GM18526 (cell line): Measurements from ENCODE around the gene BBIP1.

Source experiments
- POLR2A ChIP-seq: IDR thresholded peaks from 3 replicates; pipeline ENCODE4 v1.6.1; 2011; ENCODE audit not compliant: insufficient read length; ENCODE audit errors: extremely low read depth

BBIP1 gene

DNA sequence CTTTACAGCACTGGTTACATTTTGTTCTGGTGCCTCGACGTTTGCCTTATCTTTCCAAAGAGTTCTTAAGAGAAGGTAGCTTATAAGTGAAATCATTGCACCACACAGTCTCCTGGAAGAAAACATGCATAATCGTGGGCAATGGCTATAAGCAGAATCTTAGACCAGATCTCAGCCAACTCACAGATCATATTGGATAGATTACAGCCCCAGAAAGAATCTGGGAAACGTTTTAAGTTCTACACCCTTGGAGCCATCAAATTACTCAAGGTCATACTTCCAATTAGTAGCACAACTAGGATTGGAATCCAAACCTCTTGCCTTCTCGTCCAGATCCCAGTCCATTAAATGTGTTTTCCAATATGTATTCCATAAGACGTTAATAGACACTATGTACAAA lies 56.0 kb downstream of the BBIP1 start:
- no peak for TF ChIP-seq POLR2A

DNA sequence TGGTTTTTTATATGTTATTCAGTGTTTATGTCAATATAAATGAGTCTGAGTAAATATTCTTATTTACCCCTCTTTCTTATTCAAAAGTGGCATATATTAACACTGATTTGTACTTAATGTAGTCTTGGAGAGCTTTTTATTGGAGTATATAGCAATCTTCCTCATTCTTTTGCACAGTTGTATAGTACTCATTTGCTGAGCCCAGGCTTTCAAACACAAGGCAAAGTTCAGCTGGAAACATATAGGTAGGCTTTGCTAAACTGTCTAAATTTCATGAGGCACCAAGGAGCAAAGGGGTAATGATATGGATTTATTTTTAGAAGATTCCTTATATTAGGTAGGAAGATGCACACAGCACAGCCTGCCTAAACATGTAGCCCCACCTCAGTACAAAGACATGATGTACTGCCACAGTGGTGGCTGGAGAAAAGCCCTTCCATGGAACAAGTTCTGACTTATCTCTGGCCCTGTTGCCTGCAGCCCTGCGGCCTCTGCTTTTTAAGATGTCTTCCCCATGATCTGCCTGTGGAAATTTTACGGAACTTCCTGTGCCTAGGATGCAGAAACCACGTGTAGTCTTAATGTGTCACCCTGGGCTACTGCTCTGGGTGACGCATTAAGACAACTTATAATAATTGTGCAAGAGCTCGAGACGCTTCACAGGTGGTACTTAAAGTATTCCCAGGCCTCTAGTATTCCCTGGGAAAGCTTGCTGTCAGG lies 56.9 kb downstream of the BBIP1 start:
- TF ChIP-seq POLR2A: no peak

DNA sequence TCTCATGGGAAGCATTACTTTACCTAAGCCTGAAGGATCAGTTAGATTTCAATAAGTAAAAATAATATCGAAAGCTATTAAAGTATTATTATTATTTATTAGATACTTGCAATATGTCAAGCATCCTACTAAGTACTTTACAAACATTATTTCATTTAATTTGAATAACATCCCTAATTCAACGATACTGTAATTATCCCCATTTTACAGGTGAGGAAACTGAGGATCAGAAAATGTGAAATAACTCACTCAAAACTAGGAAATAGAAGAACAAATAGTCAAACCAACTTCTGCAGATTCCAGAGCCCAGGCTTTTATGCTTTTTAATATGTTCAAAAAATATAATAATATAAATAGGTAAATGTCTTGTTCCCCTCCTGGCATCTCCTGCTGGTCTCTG lies 57.5 kb downstream of the BBIP1 start:
- no peak for TF ChIP-seq POLR2A

DNA sequence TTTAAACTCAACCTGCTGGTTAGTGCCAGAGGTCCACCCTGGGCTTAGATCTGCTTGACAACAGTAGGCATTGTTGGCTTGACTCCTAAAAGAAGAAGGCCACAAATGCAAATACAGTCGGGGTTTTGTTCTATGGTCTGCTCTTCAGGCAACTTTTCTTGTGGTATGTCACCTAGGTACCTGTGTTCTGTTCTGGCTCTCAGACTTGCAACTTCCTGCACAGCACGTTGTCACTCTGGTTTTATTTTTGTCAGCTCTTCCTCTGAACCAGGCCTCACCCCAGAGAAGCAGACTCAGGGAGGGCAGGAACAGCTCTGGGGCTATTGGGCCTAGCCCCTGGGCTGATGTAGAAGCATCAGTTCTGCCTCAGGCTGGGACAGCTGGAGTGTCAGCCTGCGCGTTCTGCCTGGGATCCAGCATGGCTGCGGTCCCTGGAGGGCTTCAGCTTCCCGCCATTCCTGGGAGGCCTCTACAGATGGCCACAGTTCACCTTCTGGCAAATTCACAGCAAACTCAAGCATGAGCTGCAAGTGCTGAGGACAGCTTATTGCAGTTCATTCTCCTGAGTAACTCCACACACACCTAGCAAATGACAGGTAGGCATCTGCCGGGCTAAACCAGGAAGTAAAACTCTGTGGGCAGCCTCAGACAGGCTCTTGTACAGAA lies 58.3 kb downstream of the BBIP1 start:
- no peak for TF ChIP-seq POLR2A

DNA sequence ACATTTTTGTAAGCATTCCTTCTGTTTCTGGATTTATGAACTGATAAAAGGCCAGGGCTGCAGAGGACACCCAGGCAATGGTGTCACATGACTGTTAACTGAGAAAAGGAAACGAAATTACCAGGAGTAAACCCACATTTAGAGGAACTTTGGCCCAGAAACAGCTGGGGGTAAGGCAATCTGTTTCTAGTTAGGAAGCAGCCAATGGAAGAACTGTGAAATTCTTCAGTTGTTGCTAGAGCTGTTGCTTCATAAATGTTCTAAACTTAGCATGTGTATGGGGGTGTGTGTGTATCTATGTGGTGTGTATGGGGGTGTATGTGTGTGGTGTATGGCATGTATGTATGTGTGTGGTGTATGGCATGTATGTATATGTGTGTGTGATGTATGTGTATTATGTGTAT lies 59.0 kb downstream of the BBIP1 start:
- no peak for TF ChIP-seq POLR2A

DNA sequence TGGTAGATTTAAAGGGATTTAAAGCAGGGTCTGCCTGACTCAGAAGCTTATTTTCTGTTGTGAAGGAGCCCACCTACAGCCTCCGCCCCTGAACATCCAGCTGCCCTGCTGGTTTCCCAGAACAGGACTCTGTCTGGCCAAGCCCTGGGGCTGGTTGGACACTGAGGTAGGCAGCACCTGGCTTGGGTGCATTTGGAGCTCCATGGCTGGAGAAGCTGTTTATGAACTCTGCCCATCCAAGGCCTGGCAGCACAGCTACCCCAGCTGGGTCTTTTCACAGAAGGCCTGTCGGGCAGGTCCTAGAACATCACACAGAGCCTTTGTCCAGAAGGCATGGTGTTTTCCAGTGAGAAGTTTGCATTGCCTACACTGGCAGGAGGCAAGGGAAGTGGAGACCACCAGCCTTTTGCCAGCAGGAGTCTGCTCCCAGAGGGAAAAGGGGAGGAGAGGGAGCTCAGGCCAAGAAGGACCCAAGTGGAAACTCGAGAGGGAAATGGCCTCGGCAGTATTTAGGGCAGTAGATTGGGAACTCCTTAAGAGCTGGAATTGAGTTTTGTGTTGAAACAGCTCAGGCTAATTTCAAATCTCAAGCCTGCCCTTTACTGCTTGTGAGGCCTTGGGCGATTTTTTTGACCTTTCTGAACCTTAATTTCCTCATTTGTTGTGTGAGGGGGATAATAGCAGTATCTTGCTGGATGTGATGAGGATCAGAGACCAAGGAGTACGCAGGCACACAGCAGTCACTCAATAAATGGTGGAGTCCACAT lies 59.6 kb downstream of the BBIP1 start:
- TF ChIP-seq POLR2A: no peak

DNA sequence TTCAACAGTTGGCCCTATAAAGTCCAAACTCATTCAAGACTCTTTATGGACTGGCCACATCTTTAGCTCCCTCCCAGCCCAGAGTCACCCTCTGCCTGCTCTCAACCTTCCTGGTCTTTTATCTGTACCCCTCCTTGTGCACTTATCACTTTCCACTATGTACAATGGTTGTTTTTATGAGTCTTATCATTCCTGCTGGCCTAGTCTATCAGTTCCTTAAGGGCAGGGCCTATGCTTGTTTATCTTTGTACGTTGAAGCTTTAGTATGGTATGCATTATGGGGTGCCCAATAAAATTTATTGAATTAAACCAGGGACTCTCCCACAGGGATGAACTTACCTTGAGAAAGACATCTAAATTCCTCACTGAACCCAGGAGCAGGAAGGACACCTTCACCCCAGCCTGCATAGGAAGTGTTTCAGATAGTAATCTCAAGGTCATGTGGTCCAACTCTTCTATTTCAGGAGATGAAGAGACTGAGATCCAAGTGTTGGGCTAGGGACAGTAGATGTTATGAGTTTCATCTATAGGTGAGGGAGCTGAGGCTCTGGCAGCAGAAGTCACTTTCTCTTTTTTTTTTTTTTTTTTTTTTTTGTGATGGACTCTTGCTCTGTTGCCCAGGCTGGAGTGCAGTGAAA lies 60.6 kb downstream of the BBIP1 start:
- no peak for TF ChIP-seq POLR2A

DNA sequence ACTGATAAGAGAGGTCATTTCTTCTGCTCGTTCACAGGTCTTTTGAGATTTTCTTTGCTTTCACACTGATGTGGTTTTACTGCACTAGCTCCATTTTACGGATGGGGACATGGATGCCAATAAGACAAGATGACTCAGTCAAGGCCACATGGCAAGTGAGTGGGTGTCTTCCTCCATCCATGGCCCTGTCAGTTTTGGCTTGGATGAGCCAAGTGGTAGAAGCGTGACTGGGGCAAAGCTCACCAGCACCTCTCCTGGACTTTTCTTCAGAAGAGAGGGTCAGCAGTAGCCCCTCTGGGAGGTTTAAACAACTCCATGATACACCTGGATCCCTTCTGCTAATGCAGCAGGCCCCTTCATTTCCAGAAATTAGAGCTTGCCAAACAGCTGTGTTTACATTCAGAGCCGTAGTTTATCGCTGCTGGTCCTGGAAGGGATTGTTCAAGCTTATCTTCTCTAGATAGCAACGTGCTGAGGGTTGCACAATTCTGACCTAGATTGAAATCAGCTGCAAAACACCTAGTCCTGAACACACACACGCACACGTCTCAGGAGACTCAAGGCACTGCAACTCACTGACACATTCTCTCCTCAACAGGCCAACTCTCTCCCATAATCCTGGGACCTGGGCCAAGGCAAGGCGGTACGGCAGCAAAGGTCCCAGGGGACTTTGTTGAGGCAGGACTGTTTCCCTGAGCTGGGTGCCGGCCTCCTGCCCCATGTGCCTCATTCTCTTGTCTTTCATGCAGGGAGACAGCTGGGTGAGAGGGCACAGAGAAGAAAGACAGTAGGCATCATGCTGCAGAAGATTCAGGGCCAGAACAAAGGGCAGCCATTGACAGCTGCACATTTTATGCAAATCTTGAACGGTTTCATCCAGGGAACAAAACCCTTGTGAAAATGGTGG lies 61.5 kb downstream of the BBIP1 start:
- no peak for TF ChIP-seq POLR2A

DNA sequence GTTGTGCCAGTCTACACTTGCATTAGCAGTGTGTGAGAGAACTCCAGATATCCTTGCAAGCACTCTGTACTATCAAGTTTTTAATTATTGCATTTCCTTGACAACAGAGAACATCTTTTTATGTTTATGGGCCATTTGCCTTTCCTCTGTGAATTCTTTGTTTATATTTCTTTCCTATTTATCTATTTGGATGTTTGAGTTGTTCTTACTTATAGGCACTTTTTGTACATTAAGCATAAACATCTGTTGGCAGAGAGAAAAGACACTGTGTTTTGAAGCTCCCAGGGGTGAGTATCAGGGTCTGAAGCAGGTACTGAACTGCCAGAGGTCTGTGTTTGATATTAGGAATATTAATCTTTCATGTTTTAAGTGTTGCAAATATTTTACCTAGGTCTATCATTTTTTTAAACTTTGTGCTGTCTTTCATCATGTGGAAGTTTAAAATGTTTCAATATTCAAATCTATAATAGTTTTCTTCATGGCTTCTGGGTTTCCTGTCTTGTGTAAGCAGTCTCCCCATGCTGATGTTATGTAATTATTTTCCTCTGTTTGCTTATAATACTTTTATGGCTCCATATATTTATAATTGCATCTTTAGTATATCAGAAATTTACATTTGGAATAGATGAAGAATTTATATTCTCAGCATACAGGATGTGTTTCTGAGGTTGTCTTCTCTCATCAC lies 64.9 kb downstream of the BBIP1 start:
- no peak for TF ChIP-seq POLR2A

DNA sequence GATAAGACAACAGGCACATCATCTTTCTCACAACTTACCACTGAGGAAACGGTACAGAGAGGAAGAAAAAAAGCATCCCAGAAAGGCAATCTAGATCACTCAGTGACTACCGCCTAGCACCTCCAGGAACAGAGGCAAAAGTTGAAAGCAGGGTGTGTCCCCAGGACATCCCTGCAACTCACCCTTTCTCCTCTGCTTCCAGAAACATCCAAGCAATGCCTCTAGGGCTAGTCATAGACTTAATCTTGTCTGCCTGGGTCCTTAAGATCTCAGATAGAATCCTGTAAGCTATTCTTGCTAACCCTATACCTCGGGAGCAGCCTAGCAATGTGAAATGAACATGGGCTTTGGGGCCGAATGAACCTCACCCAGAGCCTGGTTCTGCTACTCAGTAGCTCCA lies 66.0 kb downstream of the BBIP1 start:
- no peak for TF ChIP-seq POLR2A

DNA sequence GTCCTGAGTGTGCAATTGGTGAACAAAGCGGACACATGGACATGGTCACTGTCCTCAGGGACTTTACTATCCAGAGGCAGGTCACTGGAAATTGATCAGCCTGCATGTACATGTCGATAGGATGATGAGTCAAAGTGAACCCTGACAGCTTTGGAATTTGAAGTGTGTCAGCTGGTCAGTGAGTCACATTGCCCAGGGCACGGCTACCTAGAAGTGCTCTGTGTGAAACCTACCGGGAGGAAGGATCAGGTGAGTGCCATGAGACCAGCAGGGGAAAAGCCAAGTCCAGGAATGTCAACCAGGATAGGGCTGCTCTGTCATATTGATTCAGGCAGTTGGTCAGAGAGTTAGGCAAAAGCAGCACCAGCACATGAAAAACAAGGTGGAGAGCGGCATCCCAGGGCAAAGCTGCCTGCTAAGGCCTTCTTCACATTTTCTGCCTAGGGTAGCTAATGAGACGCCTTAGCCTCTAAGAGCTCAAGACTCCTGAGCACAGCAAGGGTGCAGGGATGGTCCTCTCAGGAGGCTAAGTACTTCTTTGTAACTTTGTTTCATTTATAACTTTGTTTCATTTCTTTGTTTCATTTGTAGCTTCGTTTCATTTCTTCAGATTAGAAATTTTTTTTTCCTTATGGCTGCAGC lies 66.6 kb downstream of the BBIP1 start:
- TF ChIP-seq POLR2A: no peak

DNA sequence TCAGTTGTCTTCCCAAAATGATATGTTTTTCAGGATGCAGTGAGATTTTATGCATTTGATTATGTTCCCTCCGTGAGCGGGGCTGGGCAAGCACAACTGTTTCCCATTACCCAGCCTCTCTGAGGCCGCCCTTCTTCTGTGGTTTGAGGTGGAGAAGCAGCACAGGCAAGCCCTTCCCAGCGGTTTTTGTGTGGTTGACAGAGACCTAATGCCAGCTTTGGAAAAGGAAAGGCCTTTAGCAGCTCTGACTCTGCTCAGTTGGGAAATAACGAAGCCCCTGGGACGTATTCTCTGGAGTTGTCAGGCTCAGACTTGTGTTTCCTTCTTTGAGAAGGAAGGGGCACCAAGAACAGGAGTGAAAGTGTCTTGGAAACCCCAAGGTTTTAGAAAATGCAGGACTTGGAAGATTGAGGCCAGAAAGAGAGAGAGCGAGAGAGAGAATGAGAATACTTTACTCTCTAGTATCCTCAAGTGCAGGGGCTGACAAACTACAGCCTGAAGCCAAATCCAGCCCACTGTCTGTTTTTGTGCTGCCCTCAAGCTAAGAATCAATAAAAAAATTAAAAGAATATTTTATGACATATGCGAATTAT lies 67.9 kb downstream of the BBIP1 start:
- no peak for TF ChIP-seq POLR2A

DNA sequence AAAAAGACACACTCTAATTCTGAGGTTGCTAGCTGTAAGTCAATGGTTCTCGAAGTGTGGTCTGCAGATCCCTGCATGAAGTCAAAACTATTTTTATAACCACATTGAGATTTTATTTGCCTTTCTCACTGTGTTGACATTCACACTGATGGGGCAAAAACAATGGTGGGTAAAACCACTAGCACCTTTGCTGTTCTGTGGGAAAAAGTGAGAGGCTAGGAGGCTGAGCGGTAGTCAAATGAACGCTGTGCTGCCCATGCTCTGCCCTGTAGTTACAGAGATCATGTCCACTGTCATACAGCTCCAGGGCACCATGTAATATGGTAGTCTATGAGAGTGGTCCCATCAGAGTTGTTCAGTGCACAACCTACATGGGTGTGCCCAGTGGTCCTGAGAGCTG lies 68.9 kb downstream of the BBIP1 start:
- no peak for TF ChIP-seq POLR2A
